NOMO-1 treated with dmso at 0.1 percent for 144 hours (cell line): ENCODE data around the gene CARS1.
"Not testable (repeated sequence)": the region's sequence is repeated elsewhere in the genome, so short reads cannot be mapped to it uniquely, and the experiment has no call there.

Experiments used
- DNase-seq: peaks from one replicate; lab custom pipeline; 2025; ENCODE audit not compliant: unreplicated experiment; lab: John Stamatoyannopoulos, UW

Gene CARS1

GRCh38 chr11:3090096-3090901 lies 33.1 kb upstream of the CARS1 start:
- no peak for DNase-seq

GRCh38 chr11:3089236-3090061 lies 32.2 kb upstream of the CARS1 start:
- DNase-seq, result no peak

- DNase-seq, result no peak
These were observed 31.6 kb upstream of the CARS1 start for GRCh38 chr11:3088806-3089205.

- no peak for DNase-seq
These were observed 30.9 kb upstream of the CARS1 start for GRCh38 chr11:3087821-3088800.

- no peak for DNase-seq
These were observed 30.1 kb upstream of the CARS1 start for GRCh38 chr11:3087373-3087772.

GRCh38 chr11:3086671-3087150 lies 29.5 kb upstream of the CARS1 start:
- DNase-seq, result no peak

- DNase-seq, result no peak
These were observed 28.9 kb upstream of the CARS1 start for GRCh38 chr11:3086114-3086513.

- no peak for DNase-seq
These were observed 27.8 kb upstream of the CARS1 start for GRCh38 chr11:3085052-3085451.

- no peak for DNase-seq
These were observed 26.1 kb upstream of the CARS1 start for GRCh38 chr11:3083321-3083720.

GRCh38 chr11:3081386-3081751 lies 24.1 kb upstream of the CARS1 start:
- no peak for DNase-seq

GRCh38 chr11:3080733-3081385 lies 23.6 kb upstream of the CARS1 start:
- no peak for DNase-seq

- no peak for DNase-seq
These were observed 22.9 kb upstream of the CARS1 start for GRCh38 chr11:3080104-3080503.

GRCh38 chr11:3077846-3078440 lies 20.7 kb upstream of the CARS1 start:
- no peak for DNase-seq

- no peak for DNase-seq
These were observed 20.1 kb upstream of the CARS1 start for GRCh38 chr11:3077189-3077836.

- DNase-seq, result no peak
These were observed 17.8 kb upstream of the CARS1 start for GRCh38 chr11:3074912-3075589.

- DNase-seq, result no peak
These were observed 15.8 kb upstream of the CARS1 start for GRCh38 chr11:3073029-3073435.

- no peak for DNase-seq
These were observed 12.2 kb upstream of the CARS1 start for GRCh38 chr11:3069425-3069824.

- not testable (repeated sequence) for DNase-seq
These were observed 9.1 kb upstream of the CARS1 start for GRCh38 chr11:3066308-3066707.

- not testable (repeated sequence) for DNase-seq
These were observed 7.5 kb upstream of the CARS1 start for GRCh38 chr11:3064709-3065108.
